Endodermal cell (in vitro differentiated cells): ENCODE data around the gene CSRP2. TPM values are rescaled to one million over a fixed set of nuclear protein-coding genes. Genes with fewer than 3 reads are reported as not detected.

Source experiments
- DNase-seq: peaks from one replicate; pipeline ENCODE4 v3.0.0-alpha.2; 2017
- H3K27ac ChIP-seq: 2 replicates; pipeline ENCODE4 v1.5.1; 2013; ENCODE audit warnings: mild to moderate bottlenecking, low read depth, low read length, moderate library complexity
- H3K27me3 ChIP-seq: 2 replicates; pipeline ENCODE4 v1.6.1; 2013; ENCODE audit warnings: mild to moderate bottlenecking, low read length, moderate library complexity; ENCODE audit not compliant: insufficient read depth, control insufficient read depth, poor library complexity, severe bottlenecking
- H3K36me3 ChIP-seq: 2 replicates; pipeline ENCODE4 v1.7.0; 2013; ENCODE audit warnings: mild to moderate bottlenecking, low read length, moderate library complexity; ENCODE audit not compliant: control insufficient read depth, insufficient read depth
- H3K4me1 ChIP-seq: one replicate; pipeline ENCODE4 v1.7.0; 2013; ENCODE audit warnings: low read length; ENCODE audit not compliant: control insufficient read depth, insufficient read depth
- H3K4me3 ChIP-seq: 2 replicates; pipeline ENCODE4 v1.5.1; 2013; ENCODE audit warnings: mild to moderate bottlenecking, low read length, moderate library complexity
- H3K9ac ChIP-seq: 2 replicates; pipeline ENCODE4 v1.6.1; 2013; ENCODE audit warnings: mild to moderate bottlenecking, low read length, moderate library complexity; ENCODE audit not compliant: poor library complexity, severe bottlenecking; ENCODE audit errors: extremely low read depth
- H3K9me3 ChIP-seq: 2 replicates; pipeline ENCODE4 v1.6.1; 2013; ENCODE audit warnings: mild to moderate bottlenecking, low read length, moderate library complexity; ENCODE audit not compliant: control insufficient read depth
- H3K27ac Mint-ChIP-seq: 2 replicates; pipeline ENCODE4 v1.8.0; 2020; ENCODE audit warnings: mixed read lengths
- H3K27me3 Mint-ChIP-seq: 2 replicates; pipeline ENCODE4 v1.8.0; 2021; ENCODE audit warnings: mild to moderate bottlenecking, mixed read lengths; ENCODE audit not compliant: insufficient read depth
- H3K36me3 Mint-ChIP-seq: 2 replicates; pipeline ENCODE4 v1.8.0; 2020; ENCODE audit warnings: low read depth, mixed read lengths
- H3K4me1 Mint-ChIP-seq: 2 replicates; pipeline ENCODE4 v1.8.0; 2020; ENCODE audit warnings: mixed read lengths
- H3K4me3 Mint-ChIP-seq: 2 replicates; pipeline ENCODE4 v1.8.0; 2020; ENCODE audit warnings: mild to moderate bottlenecking, moderate library complexity, mixed read lengths
- H3K9me3 Mint-ChIP-seq: 2 replicates; pipeline ENCODE4 v1.8.0; 2020; ENCODE audit warnings: mild to moderate bottlenecking, mixed read lengths
- CTCF ChIP-seq: fragments of 200-600 bp; sonication (generic); conservative IDR thresholded peaks from 2 replicates; pipeline ENCODE4 v1.5.0; 2021; ENCODE audit warnings: antibody characterized with exemption, mild to moderate bottlenecking
- WGBS, 2 experiments: methylation state at CpG; one replicate each; pipeline versions ENCODE4 v1.1.5 to v1.1.7; 2013; ENCODE audit warnings: missing lambda C conversion rate in 2 of 2, mixed read lengths in 1 of 2; ENCODE audit not compliant: insufficient coverage in 1 of 2, insufficient read length in 1 of 2; 5-methylcytosine and 5-hydroxymethylcytosine counted together
- total RNA-seq, 2 donors: library from RNA; stranded (reverse); fragmentation: NEBNext Ultra II Directional in 1 of 2; extraction: Animal tissue kit (Norgen Biotek cat#: 25700) in 1 of 2; gene quantifications; 2 replicates in 1 of 2; 3 replicates in 1 of 2; pipeline ENCODE4 v1.2.1, GENCODE V29; 2021

The CSRP2 gene
- total RNA-seq, 2 donors from 2014 or later = 74.7 to 121 TPM

DNA sequence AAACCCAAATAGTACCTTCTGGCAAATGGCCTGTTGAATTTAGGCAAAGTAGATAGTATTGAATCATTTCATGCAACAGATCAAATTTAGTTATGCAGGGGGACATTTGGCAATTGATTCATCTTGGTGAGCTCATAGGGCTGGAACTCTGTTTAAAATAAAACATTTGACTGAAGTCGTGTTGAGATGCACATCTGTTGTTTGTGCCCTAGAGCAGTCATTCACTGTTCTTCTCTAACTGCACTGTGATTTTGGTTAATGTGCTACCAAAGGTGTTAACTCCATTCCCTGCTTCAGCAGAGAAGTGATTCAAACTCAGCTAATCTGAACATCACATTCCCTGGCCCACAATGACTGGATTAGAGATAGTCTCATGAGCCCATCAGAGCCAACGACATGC lies 44.0 kb upstream of the CSRP2 start:
- Mint-ChIP-seq H3K4me1 (peaks cover 15% of the 10 kb centered on the region), H3K27me3 (no peaks in the 10 kb centered on the region), H3K9me3 (no peaks in the 10 kb centered on the region), H3K36me3 (no peaks in the 10 kb centered on the region), H3K4me3 (no peak overlapping the region), H3K27ac (no peak overlapping the region)
- no peak overlapping the region for H3K9ac ChIP-seq
- H3K9me3 ChIP-seq = no peaks in the 10 kb centered on the region
- no peaks in the 10 kb centered on the region for H3K36me3 ChIP-seq
- no peak overlapping the region for H3K4me3 ChIP-seq
- TF ChIP-seq CTCF = no peak
- H3K4me1 ChIP-seq = no peaks in the 10 kb centered on the region
- H3K27me3 ChIP-seq = no peaks in the 10 kb centered on the region
- 88% methylated on average over 2 of the region's 2 CpGs for WGBS, 2 experiments
- no peak overlapping the region for H3K27ac ChIP-seq
- no peak for DNase-seq

- Histone ChIP-seq H3K9ac (no peak overlapping the region), H3K27ac (no peak overlapping the region), H3K4me1 (no peaks in the 10 kb centered on the region), H3K36me3 (no peaks in the 10 kb centered on the region), H3K9me3 (no peaks in the 10 kb centered on the region), H3K27me3 (no peaks in the 10 kb centered on the region), H3K4me3 (no peak overlapping the region)
- H3K27me3 Mint-ChIP-seq = no peaks in the 10 kb centered on the region
- no peak for TF ChIP-seq CTCF
- H3K4me3 Mint-ChIP-seq = no peak overlapping the region
- no peak overlapping the region for H3K27ac Mint-ChIP-seq
- 91 to 96% methylated on average over 4 to 6 of the region's 6 CpGs for WGBS, 2 experiments
- H3K9me3 Mint-ChIP-seq = no peaks in the 10 kb centered on the region
- no peaks in the 10 kb centered on the region for H3K36me3 Mint-ChIP-seq
- DNase-seq = no peak
- H3K4me1 Mint-ChIP-seq = peaks cover 15% of the 10 kb centered on the region
Measured at GRCh38 chr12:76921891-76922664, 43.3 kb upstream of the CSRP2 start.

- Histone ChIP-seq H3K9ac (no peak overlapping the region), H3K4me1 (no peaks in the 10 kb centered on the region), H3K4me3 (no peak overlapping the region), H3K9me3 (no peaks in the 10 kb centered on the region), H3K36me3 (no peaks in the 10 kb centered on the region), H3K27ac (no peak overlapping the region), H3K27me3 (no peaks in the 10 kb centered on the region)
- H3K36me3 Mint-ChIP-seq = no peaks in the 10 kb centered on the region
- no peak for DNase-seq
- no peak overlapping the region for H3K27ac Mint-ChIP-seq
- WGBS, 2 experiments = 63 to 72% methylated on average over 2 of the region's 2 CpGs
- H3K27me3 Mint-ChIP-seq = no peaks in the 10 kb centered on the region
- H3K4me1 Mint-ChIP-seq = peaks cover 15% of the 10 kb centered on the region
- no peak for TF ChIP-seq CTCF
- no peak overlapping the region for H3K4me3 Mint-ChIP-seq
- H3K9me3 Mint-ChIP-seq = no peaks in the 10 kb centered on the region
Measured at GRCh38 chr12:76921100-76921471, 42.3 kb upstream of the CSRP2 start.
